Measurements from ENCODE around the gene GNG8. TPM values are rescaled to one million over a fixed set of nuclear protein-coding genes. Genes with fewer than 3 reads are reported as not detected.

Gene GNG8
- total and polyA plus RNA-seq, 10 of the 15 experiments (the other 5 are each of a cell fraction or from before 2014, with no cell fraction given): 1.2 to 6.6 (median 2.7) TPM; not detected in 6

DNA sequence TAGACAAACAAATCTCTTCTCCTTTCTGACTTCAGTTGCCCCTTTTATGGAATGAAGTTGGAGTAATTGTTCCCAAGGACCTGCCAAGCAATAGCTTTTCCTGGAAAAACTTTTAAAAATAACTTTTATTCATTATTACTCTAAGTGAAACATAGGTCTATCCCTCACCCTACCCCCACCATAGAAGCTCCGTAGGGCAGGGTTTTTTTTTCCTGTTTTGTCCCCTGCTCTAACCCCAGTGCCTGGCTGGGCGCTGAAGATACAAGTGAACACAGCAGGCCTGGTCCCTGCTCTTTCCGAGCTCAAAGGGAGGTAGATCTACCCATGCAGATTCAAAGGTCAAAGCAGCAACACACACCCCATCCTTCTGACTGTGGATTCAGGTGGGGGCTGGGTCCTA, 8.7 kb upstream of the GNG8 start:
- H4K20me1 ChIP-seq (ENCODE audit: control insufficient read depth, insufficient read depth): no peaks in the 10 kb centered on the region
- no peaks in the 10 kb centered on the region for H3K79me2 ChIP-seq (ENCODE audit: control insufficient read depth, insufficient read depth, low read length)
- peaks cover 5% of the 10 kb centered on the region for H3K4me1 ChIP-seq (ENCODE audit: control insufficient read depth, insufficient read depth, low read length)
- ChIA-PET CTCF (interaction anchor here (0.5 to 2.2 kb wide), 7 partner anchors 12 to 110 kb away, joined by 3 to 7 read pairs (median 3); no protein-coding TSS in a partner anchor), POLR2A (no interaction called here), SMC1A (ENCODE audit: uncharacterized antibody, unreplicated experiment) (interaction anchor here (0.8 to 4.5 kb wide), 2 partner anchors 17 to 28 kb away, joined by 3 to 22 read pairs; partner anchors contain the start of gene DACT3), RAD21 (ENCODE audit: unreplicated experiment) (interaction anchor here (4.5 kb wide), 1 partner anchor 17 kb away, joined by 22 read pairs; the partner anchor contains the start of gene DACT3)
- H3K27ac ChIP-seq (ENCODE audit: control insufficient read depth, insufficient read depth): no peak overlapping the region
- no peak for FAIRE-seq
- TF ChIP-seq SIN3A (IDR thresholded peaks at IDR 0.05; ENCODE audit: low read depth, low read length): no peak
- H2AFZ ChIP-seq (ENCODE audit: control insufficient read depth, low read depth, low read length): no peak overlapping the region
- in situ Hi-C loops (cut with MboI): no loop called here
- no peak overlapping the region for H3K4me2 ChIP-seq (ENCODE audit: control insufficient read depth, insufficient read depth)
- H3K9me3 ChIP-seq (replicated peaks; ENCODE audit: control insufficient read depth, insufficient read depth, low read length): no peaks in the 10 kb centered on the region; the same call in 2 of the 3 replicates
- WGBS (ENCODE audit: insufficient coverage, insufficient replicate concordance, low lambda C conversion rate, missing lambda C conversion rate): 19% methylated on average over 3 of the region's 3 CpGs
- DNase-seq (ENCODE audit: low read depth, low spot score): no peak
- no peak overlapping the region for H3K4me3 ChIP-seq
- H3K36me3 ChIP-seq (ENCODE audit: control insufficient read depth in 2 of 2, insufficient read depth in 2 of 2, low read length in 1 of 2): no peaks in the 10 kb centered on the region
- H3K9ac ChIP-seq (ENCODE audit: control insufficient read depth, insufficient read depth, low read length): no peak overlapping the region
- H3K27me3 ChIP-seq (replicated peaks in 1 of 2; ENCODE audit: control insufficient read depth in 2 of 2, insufficient read depth in 2 of 2, low read length in 1 of 2): no peaks in the 10 kb centered on the region
- no peak for ATAC-seq
- intact Hi-C loops (cut with micrococcal nuclease; ENCODE audit: unreplicated experiment): no loop called here
- BruUV-seq (replicated peaks): no TSS peak

DNA sequence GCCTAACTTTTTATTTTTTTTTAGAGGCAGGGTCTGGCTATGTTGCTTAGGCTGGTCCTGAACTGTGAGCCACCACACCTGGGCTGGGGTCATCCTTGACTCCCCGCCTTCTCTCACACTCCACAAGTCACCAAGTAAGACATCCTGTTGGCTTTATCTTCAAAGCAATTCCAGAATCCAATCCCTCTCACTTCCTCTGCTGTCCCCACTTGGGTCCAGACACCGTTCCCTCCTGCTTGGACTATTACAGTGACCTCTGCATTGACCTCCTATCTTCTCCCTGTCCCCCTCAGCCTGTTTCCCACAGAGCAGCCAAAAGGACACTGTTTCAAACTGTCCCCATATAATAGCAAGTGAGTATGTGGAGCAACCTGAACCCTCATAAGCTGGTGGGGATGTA, 4.7 kb upstream of the GNG8 start:
- BruUV-seq (replicated peaks): no TSS peak
- ChIA-PET SMC1A (ENCODE audit: uncharacterized antibody, unreplicated experiment) (interaction anchor here (0.8 kb wide), 2 partner anchors 36 to 74 kb away, joined by 3 read pairs; no protein-coding TSS in a partner anchor), RAD21 (ENCODE audit: unreplicated experiment) (interaction anchor here (0.9 kb wide), 1 partner anchor 22 kb away, joined by 3 read pairs; no protein-coding TSS in a partner anchor), POLR2A (interaction anchor here (0.6 to 0.7 kb wide), 2 partner anchors 52 to 154 kb away, joined by 3 to 6 read pairs; no protein-coding TSS in a partner anchor), CTCF (interaction anchor here (1.1 to 1.6 kb wide), 3 partner anchors 62 to 200 kb away, joined by 3 to 6 read pairs (median 3); no protein-coding TSS in a partner anchor)
- Histone ChIP-seq H3K27ac (ENCODE audit: control insufficient read depth, insufficient read depth) (no peak overlapping the region), H3K4me1 (ENCODE audit: control insufficient read depth, insufficient read depth, low read length) (peaks cover 15% of the 10 kb centered on the region), H3K4me2 (ENCODE audit: control insufficient read depth, insufficient read depth) (no peak overlapping the region), H3K79me2 (ENCODE audit: control insufficient read depth, insufficient read depth, low read length) (no peaks in the 10 kb centered on the region), H3K9me3 (replicated peaks; ENCODE audit: control insufficient read depth, insufficient read depth, low read length) (no peaks in the 10 kb centered on the region; the same call in 2 of the 3 replicates), H3K36me3 (ENCODE audit: control insufficient read depth in 2 of 2, insufficient read depth in 2 of 2, low read length in 1 of 2) (no peaks in the 10 kb centered on the region), H3K9ac (ENCODE audit: control insufficient read depth, insufficient read depth, low read length) (no peak overlapping the region), H4K20me1 (ENCODE audit: control insufficient read depth, insufficient read depth) (no peaks in the 10 kb centered on the region), H3K27me3 (replicated peaks in 1 of 2; ENCODE audit: control insufficient read depth in 2 of 2, insufficient read depth in 2 of 2, low read length in 1 of 2) (no peaks in the 10 kb centered on the region), H3K4me3 (no peak overlapping the region), H2AFZ (ENCODE audit: control insufficient read depth, low read depth, low read length) (no peak overlapping the region)
- DNase-seq (ENCODE audit: low read depth, low spot score) (no peak), ATAC-seq (no peak), FAIRE-seq (no peak)
- intact Hi-C loops (cut with micrococcal nuclease; ENCODE audit: unreplicated experiment) (no loop called here), in situ Hi-C loops (cut with MboI) (no loop called here)
- whole genome bisulfite sequencing (ENCODE audit: insufficient coverage, insufficient replicate concordance, low lambda C conversion rate, missing lambda C conversion rate): 85% methylated on average over 2 of the region's 2 CpGs
- TF ChIP-seq, protein P1, sequence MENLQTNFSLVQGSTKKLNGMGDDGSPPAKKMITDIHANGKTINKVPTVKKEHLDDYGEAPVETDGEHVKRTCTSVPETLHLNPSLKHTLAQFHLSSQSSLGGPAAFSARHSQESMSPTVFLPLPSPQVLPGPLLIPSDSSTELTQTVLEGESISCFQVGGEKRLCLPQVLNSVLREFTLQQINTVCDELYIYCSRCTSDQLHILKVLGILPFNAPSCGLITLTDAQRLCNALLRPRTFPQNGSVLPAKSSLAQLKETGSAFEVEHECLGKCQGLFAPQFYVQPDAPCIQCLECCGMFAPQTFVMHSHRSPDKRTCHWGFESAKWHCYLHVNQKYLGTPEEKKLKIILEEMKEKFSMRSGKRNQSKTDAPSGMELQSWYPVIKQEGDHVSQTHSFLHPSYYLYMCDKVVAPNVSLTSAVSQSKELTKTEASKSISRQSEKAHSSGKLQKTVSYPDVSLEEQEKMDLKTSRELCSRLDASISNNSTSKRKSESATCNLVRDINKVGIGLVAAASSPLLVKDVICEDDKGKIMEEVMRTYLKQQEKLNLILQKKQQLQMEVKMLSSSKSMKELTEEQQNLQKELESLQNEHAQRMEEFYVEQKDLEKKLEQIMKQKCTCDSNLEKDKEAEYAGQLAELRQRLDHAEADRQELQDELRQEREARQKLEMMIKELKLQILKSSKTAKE (IDR thresholded peaks at IDR 0.05; ENCODE audit: low read depth, poor library complexity, severe bottlenecking): no peak
- no peak for TF ChIP-seq MYB (IDR thresholded peaks at IDR 0.05; ENCODE audit: borderline replicate concordance, low read depth, low read length)
- TF ChIP-seq ZSCAN29 (IDR thresholded peaks at IDR 0.05): no peak
- no peak for TF ChIP-seq SMAD5 (IDR thresholded peaks at IDR 0.05; ENCODE audit: low read depth)
- TF ChIP-seq CREM (IDR thresholded peaks at IDR 0.05; ENCODE audit: low read depth): no peak
- TF ChIP-seq IRF5 (IDR thresholded peaks at IDR 0.05; ENCODE audit: borderline replicate concordance): no peak
- TF ChIP-seq, protein P2, sequence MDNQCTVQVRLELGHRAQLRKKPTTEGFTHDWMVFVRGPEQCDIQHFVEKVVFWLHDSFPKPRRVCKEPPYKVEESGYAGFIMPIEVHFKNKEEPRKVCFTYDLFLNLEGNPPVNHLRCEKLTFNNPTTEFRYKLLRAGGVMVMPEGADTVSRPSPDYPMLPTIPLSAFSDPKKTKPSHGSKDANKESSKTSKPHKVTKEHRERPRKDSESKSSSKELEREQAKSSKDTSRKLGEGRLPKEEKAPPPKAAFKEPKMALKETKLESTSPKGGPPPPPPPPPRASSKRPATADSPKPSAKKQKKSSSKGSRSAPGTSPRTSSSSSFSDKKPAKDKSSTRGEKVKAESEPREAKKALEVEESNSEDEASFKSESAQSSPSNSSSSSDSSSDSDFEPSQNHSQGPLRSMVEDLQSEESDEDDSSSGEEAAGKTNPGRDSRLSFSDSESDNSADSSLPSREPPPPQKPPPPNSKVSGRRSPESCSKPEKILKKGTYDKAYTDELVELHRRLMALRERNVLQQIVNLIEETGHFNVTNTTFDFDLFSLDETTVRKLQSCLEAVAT (IDR thresholded peaks at IDR 0.05): no peak
- no peak for TF ChIP-seq BCL11A (IDR thresholded peaks at IDR 0.05; ENCODE audit: low read depth, low read length)
- no peak for TF ChIP-seq MEF2B (IDR thresholded peaks at IDR 0.05; ENCODE audit: partially characterized antibody, poor library complexity, severe bottlenecking)
- no peak for TF ChIP-seq USF1 (IDR thresholded peaks at IDR 0.05; ENCODE audit: borderline replicate concordance, extremely low read length, insufficient read depth, low read depth, low read length)
